CD4-positive, alpha-beta T cell treated with Interferon alpha-2 for 1 hour (primary cell): Measurements from ENCODE around the gene NPLOC4.

Experiments
- DNase-seq, 2 donors: peaks; one replicate each; pipeline ENCODE4 v3.0.0-alpha.2; 2020 to 2022

NPLOC4 gene

DNA sequence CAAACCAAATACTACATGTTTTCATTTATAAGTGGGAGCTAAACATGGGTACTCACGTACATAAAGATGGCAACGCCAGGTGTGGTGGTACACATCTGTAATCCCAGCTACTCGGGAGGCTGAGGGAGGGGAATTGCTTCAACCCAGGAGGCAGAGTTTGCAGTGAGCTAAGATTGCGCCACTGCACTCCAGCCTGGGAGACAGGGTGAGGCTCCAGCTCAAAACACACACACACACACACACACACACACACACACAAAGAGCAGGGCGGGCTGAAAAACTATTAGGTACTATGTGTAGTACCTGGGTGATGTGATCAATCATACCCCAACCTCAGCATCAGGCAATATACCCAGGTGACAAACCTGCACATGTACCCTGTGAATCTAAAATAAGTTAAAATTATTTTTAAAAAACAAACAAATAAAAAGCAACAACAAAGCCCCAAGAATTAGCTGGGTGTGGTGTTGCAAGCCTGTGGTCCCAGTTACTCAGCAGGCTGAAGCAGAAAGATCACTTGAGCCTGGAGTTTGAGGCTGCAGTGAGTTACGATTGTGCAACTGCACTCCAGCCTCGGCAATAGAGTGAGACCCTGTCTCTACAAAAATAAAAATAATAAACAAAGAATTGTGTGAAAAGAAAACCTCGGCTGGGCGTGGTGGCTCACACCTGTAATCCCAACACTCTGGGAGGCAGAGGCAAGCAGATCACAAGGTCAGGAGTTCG lies 72.9 kb downstream of the NPLOC4 start:
- DNase-seq = no peak

DNA sequence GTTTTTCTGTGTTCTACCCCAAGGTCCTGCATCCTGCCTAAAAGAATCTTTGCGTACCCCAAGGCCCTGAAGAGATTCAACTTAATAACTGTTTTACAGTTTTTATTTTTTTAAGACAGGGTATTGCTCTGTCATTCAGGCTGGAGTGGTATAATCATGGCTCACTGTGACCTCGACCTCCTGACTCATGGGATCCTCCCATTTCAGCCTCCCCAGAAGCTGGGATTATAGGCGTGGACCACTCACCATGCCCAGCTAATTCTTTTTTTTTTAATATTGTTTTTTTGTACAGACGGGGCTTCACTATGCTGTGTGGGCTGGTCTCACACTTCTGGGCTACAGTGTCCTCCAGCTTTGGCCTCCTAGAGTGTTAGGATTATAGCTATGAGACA lies 75.4 kb downstream of the NPLOC4 start:
- DNase-seq = no peak

DNA sequence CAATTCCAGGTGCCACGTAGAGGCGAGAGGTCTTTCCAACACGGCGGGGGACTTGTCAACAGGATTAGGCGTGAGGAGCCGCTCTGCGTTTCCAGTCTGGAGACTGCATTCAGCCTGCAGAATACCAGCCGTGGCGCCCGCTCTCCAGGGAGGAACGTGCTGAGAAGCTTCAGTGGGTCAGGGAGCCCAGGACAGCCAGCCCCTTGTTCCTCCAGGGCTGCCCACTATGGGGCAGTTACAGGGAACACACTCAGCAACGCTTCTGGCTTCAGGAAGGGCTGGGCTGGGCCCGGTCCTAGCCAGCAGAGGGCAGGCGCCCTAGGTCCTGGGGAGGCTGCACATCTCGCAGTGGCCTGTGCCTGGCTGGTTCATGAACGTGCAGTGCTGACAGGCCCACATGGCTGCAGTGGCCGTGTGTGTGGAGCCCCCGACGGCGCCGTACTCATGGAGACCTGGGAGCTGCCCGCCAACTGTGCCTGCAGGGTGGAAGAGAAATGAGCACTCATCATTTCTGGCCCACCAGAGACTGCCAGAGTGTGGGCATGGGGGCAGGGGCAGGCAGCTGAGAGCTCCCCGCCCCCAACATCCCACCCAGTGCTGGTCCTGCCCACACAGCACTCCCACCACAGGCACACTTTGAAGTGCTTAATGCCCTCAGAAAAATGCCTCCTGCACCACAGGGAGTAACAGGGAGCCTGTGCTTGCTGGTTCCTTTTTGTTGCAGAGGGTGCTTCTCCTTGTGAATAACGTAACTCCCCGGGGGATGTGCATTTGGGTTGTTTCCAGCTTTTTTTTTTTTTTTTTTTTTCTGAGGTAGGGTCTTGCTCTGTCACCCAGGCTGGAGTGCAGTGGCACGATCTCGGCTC lies 77.7 kb downstream of the NPLOC4 start:
- no peak for DNase-seq

DNA sequence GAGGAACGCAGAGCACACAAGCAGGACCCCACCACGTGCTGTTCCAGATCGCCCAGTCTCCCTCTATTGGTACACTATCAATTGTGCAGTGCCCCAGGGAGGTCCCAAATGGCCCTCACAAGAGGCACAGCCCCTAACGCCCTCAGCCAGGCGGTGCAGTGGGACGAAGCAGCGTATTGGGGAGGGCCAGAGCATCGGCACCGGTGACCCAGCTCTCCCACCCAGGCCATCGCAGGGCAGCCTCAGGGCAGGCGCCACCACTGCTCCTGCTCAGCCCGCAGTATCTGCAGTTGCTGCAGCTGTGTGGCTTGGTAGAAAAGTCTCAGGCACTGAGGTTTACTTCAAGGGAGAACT lies 78.8 kb downstream of the NPLOC4 start:
- DNase-seq = no peak

DNA sequence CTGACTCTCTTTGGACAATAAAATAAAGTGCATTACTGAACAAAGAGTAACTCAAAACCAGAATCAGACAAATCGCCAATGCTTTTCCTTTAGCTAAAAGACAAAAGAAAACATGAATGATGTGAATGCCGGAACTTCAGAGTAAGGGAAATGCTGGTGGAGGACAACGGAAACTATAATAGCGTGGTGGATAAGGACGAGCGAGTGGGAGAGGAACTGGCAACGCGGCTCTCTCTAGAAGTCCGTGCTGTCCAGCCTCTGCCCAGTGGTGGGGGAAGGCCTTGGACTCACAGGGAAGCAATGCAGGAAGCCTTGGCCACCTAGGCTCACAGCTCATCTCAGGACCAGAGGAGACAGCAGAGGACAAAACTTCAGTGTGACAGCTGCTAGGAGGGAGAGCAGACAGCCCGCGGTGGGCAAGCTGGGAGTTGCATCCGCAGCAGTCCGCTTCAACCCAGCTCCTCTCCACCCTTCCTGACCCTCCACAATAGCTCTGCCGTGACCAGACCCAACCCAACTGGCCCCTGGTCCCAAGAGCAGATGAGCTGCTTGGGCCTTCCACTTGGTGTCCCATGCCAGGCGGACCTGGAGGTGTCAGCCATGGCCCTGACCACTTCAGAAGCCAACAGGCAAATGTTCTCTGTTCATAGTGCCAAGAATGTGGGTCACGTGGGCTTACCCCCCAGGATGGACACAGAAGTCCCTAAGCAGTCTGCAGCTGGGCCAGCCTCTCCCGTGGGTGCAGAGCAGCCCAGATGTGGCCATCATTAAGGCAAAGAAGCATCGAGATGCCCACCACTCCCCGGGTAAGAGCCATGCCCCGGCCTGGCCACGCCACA lies 79.4 kb downstream of the NPLOC4 start:
- DNase-seq = no peak

DNA sequence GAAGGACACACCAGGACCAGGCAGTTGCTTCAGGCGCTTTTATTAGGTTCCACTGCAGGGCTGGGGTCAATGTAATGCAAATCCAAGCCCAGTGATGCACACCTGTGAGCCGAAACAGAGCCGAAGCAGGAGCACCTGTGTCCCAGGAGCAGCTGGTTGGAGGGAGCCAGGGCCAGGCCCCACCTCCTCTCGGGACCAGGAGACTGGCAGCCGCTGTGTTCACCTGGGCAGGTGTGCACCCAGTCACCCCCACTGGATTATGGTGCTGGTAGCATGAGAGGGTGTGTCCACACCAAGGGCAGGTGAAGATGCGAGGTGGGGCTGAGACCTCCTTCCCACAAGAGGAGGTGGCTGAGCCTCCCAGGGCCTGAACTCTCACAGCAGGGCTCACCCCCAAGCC lies 80.0 kb downstream of the NPLOC4 start:
- no peak for DNase-seq

DNA sequence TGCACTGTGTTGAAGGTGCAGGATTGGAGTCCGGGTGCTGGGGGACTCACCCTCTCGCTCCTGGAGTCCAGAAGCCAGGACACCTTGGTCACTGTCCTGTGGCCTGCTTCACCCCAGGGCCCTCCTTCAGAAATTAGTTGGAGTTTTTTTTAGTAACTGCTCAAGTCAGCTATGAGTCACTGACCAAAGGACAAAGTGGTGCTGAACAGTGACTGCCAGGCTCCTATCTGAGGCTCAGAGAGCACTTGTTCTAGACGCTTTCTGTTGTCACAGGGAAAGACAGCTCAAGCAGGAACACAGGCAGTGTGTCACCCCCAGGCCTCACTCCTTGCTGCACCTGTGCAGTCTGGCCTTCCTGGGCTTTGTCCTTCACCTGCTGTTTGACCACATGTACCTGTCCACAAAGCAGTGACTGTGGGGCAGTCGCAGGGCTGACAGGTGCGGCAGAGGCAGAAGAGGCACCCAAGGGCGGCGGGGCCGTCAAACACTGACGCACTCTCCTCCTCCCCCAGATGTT lies 80.7 kb downstream of the NPLOC4 start:
- DNase-seq = no peak

DNA sequence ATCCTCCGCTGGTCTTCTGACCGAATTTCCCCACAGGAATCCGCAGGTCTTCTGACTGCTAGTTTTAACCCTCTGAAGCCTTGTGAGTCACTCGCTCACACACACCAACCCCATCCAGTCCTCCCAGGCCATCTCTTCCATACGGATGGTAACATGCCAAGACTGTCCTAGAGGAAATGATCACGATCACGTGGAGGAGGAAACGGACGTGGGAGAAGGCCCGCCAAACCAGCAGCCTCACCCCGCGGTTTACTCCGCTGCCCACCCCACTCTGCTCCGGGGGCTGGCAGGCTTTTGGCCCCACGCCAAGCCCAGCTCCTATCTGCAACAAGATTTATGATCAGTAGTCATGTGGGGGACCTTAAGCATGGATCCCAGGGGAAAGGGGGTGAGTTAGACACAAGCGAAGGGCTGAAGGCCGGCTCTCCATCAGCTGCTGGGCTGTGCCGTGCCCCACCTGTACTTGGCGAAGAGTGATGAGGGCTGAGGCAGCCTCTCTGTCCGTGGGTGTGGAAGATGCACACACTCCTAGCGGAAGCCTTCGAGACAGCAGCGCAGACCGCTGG lies 83.2 kb downstream of the NPLOC4 start:
- DNase-seq = no peak

DNA sequence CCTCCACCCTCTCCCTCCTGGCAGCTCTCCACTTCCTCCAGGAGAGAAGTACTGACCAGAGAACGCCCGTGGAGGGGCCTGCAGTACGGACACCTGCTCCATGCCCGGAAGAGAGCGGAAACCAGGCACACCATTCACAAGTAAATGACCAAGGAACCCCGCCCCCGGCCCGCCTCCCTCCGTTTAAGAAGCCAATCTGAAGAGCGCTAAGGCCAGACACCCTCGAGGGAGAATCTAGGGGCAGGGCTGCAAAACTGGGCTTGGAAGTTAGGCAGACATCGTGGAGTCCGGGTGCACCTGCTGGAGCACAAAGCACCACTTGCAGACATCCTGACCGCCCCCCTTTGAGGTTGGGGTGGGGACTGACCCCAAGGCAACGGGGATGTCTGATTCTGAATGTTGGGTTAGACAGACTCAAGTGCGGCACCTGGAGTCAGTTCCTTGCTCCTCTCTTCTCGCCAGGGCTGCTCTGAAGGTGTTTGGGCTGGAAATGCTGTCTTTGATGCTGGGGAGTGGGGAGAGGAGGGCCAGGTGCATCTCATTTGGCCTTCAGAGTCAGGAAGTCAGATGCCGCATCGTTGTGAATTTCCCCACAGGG lies 83.8 kb downstream of the NPLOC4 start:
- DNase-seq = peak; percentile 67 to 81

DNA sequence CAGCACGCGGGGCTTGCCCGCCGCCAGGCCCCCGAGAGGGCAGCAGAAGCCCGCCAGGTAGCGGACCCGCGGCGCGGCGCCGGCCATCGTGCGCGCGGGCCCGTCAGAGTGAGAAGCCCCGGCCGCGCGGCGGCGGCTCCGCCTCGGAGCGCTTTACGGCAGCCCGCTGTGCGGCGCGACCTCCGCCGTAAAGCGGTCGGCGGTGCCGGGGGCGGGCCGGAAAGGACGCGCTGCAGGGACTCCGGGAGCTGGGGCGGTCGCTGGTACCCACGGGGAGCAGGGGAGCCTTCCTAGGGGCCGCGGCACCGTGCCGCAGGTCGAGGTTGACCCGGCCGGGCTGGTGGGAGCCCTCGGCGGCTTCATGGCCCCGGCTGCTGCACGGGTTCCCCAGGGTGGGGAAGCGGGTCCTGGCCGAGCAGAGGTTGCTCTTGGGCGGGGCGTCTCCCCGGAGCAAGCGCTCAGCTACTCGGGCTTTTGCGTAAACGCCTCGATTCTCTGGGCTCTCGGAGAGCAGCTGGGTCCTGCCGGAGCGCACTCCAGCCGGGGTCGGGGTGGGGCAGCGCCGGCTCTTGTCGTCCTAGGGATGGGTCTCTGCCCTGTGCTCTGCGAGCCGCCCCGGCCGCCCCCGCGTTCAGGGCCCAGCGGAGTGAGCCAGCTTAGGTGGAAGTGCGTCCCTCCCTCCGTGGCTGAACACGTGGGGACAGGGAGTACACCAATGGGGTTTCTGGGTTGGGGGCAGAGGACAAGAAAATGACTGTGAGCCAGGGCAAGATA lies 84.5 kb downstream of the NPLOC4 start, which contains the start of gene FAAP100:
FAAP100 (minus strand) TSS at position 110 of the 774 bp plus-strand sequence; CDS start at position 87, 23 bp downstream.
- DNase-seq = peak; percentile 72 to 86

DNA sequence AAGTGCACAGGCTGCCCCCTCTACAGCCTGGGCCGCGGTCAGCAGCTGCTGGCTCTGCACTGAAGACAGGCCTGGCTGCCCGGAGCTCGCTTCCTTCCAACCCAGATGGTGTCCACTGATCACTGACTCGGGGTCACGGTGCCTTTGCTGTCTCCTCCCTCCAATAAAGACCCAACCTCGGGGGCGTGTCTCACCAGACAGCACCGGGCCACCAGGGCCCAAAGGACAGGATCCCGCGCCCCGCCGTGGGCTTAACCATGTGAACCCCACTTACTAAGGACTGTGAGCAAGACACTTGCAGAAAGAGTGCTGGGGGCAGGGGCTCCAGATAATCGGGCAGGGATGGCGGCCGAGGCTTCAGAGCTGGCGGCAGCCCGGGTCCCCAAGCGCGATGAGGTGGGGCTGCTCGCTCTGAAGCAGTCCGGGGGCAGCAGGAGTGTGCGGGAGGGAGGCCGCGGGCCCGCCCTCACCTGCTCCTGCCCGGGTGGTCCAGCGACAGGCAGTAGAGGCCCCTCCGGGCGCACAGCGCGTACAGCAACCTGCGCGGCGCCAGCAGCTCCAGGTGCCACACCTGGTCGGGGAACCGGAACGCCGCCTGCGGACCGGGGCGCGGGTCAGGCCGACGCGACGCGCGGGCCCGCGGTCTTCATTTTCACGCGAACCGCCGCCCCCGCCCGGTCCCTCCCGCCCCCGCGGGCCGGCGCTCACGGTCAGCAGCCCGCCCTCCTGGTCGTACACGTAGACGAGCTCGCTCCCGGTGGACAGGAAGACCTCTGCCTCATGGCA lies 85.3 kb downstream of the NPLOC4 start:
- peak in 1 of 2 donors; percentile 12 for DNase-seq

DNA sequence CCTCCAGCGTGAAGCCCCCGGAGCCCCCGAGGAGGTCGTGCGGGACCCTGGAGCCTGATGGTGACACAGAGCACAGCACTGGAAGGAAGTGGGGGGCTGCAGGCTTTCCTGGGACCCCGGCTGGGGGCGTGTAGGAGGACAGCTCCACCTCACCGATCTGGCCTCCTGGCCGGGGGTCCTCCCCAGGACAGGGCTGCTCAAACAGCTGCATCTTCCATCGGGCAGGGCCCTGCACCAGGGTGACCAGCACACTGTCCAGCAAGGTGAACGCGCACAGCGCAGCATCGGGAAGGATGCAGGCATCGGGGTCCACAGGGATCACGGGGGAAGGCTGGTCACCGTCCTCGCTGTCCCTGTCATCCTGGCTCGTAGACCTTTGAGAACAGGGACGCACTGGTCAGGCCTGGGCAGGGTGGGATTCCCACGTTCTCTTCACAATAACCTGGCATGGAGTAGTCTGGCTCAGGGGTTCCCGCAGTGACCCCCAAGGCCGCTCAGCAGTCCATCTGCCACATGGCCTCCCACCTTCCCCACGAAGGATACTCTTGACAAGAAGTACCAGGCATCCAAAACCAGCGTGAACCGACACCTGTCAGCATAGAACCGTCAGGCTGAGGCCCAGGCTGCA lies 86.0 kb downstream of the NPLOC4 start:
- DNase-seq = no peak

DNA sequence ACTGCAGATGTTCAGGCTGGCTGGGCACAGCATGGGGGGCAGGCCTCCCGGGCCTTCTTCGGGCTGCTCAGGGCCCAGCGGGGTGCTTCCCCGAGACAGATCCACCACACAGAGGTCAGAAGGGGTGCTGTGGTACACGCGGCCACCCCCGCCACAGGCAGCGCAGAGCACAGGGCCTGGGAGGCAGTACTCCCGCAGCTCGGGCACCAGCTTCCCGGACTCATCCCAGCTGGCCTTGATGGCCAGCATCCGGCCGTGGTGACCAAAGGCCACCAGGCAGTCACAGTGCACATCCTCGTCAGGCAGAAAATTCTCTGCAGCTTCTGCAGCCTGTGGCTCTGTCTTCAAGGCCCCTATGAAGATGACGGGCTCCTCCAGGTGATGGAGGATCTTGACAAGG lies 86.6 kb downstream of the NPLOC4 start:
- DNase-seq = no peak

DNA sequence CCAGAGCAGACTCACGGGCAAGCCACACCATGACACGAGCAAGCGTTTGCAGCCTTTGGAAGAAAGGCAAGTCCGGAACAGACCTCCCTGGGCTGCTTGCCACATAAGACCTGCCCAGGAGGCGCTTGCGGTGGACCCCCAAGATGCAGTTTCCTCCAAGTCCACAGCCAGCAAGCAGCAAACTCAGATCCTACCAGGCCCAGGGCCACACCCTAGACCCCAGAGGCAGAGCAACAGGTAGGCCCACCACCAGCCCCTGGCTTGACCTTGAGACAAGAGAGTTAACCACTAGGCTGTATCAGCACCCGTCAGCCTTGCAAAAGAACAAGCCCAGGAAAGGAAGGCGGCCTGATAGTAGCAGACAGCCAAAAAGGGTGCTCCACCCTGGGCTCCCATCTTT lies 87.1 kb downstream of the NPLOC4 start:
- no peak for DNase-seq

DNA sequence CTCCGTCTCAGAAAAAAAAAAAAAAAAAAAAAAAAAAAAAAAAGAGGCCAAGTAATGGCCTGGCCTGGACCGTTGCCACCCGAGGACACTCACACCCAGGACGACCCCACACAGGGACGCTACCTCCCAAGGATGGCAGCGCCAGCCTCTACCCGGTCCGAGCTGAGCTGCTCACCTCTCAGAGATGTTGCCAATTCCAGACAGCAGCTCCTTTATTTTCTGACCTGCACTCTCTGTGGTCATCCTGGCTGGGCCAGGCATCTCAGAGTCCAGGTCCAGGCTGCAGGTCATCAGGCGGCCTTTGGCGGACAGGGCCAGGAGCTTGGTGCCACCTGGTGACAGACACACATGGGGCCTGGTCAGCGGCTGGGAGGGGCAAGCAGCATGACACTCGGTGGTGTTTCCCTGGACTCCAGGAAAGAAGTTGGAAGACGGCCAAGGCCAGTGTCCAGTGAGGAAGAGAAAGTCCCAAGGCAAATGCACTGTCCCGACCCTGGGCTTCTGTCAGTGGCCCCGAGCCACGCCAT lies 87.8 kb downstream of the NPLOC4 start:
- DNase-seq = no peak

DNA sequence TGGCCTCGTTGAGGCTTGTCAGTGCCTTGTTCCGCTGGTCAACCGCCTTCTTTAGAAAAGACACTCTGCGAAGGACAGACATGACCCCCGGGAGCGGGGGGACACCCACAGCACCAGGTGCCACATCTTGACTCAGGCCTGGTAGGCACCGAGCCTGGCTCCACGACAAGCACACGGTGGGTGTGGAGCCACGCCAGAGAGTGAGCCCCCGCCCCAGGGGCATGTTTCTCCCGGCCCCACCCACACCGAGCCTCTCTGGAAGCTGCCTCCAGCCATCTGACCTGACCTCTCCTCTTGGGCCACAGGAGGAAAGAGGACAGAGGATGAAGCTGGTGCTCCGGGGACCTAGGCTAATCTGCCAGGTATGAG lies 89.3 kb downstream of the NPLOC4 start:
- no peak for DNase-seq

DNA sequence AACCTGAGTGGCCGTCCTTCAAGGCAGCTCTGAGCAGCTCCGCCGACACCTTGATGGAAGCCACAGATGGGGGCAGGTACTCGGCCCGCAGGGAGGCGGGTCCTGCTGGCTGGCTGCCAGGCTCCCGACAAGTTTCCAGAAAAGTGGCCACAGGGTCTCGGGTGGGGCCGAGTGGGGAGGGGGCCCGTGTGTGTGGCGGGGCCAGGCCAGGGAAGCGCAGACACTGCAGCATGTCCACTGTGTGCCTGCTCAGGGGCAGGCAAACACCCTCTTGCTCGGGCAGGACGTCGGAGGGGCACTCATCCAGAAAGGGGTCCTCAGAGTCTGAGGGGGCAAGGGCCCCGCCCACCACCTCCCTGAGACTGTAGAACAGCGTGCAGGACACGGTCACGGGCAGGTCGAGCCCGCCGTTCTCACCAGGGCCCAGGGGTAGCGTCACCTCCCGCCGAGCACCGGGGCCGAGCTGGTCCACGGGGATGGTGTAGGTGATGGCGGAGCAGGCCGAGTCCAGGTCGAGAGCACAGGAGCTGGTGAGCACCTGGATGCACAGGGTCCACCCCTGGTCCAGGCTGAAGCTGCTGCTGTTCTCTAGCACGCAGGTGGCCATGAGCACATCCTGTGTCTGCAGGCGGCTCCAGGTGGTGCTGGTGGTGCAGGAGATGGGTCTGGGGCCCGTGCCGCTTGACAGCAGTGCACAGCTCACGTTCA lies 89.9 kb downstream of the NPLOC4 start:
- no peak for DNase-seq

DNA sequence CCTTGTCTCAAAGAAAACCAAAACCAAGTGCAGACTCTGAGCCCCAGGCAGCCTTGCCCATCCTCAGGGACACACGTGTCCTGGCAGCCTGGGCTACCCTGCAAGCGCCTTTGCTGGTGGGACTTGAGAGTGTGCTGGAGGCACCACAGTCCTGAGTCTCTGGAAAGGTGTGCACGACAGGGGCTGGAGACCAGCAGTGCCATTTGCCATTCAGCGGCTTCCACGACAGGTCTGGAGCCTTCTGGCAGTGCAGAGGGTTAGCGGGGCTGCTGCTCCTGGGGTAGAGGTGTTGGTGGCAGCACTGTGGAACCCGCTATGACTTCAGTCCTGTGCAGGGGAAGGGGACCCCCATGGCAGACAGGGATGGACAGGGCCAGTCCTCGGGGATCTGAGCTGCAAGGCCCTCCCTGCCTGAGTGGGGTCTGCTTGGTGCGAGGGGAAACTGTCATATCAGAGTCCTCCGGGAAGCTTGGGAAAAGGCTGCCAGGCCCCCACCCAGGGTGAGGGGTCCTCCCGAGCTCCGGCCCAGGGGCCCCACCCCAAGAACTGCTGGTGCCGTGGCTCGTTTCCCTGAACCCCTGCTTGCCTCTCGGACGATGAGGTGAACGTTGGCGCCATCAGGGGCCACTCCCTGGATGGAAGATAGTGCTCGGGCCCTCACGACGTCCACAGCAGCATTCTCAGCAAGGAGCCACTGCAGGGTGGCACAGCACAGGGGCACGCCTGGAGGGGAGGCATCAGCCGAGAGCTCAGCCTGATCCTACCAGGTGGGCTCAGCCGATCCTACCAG lies 91.6 kb downstream of the NPLOC4 start:
- no peak for DNase-seq
